Measurements from ENCODE around the gene BBS1.
"Not testable (repeated sequence)": the region's sequence is repeated elsewhere in the genome, so short reads cannot be mapped to it uniquely, and the experiment has no call there.

The BBS1 gene

GRCh38 chr11:66539170-66539869, 28.9 kb downstream of the BBS1 start:
- Histone ChIP-seq H3K9ac (no peak overlapping the region), H3K36me3 (ENCODE audit: control insufficient read depth, insufficient read depth, low read length) (no peaks in the 10 kb centered on the region), H3K4me1 (no peaks in the 10 kb centered on the region), H3K27ac (no peak overlapping the region), H3K9me3 (ENCODE audit: control insufficient read depth, low read length) (no peaks in the 10 kb centered on the region), H3K4me2 (ENCODE audit: low read length) (no peak overlapping the region), H2AFZ (no peak overlapping the region), H3K4me3 (ENCODE audit: low read depth, low read length) (no peak overlapping the region), H3K27me3 (ENCODE audit: control insufficient read depth, insufficient read depth, low read length) (no peaks in the 10 kb centered on the region), H3K79me2 (no peaks in the 10 kb centered on the region)
- no peak for TF ChIP-seq CTCF (IDR thresholded peaks at IDR 0.05)

- Histone ChIP-seq H3K9me3 (ENCODE audit: control insufficient read depth, low read length) (no peaks in the 10 kb centered on the region), H3K36me3 (ENCODE audit: control insufficient read depth, insufficient read depth, low read length) (no peaks in the 10 kb centered on the region)
- TF ChIP-seq CTCF (IDR thresholded peaks at IDR 0.05): no peak
These were observed 29.4 kb downstream of the BBS1 start for GRCh38 chr11:66539870-66540213.

GRCh38 chr11:66540598-66540997, 30.2 kb downstream of the BBS1 start:
- H3K9me3 ChIP-seq (ENCODE audit: control insufficient read depth, low read length); H3K9ac ChIP-seq; H3K27me3 ChIP-seq (ENCODE audit: control insufficient read depth, insufficient read depth, low read length); H3K27ac ChIP-seq; H3K36me3 ChIP-seq (ENCODE audit: control insufficient read depth, insufficient read depth, low read length); H3K4me1 ChIP-seq; H3K4me2 ChIP-seq (ENCODE audit: low read length); H3K79me2 ChIP-seq; H3K4me3 ChIP-seq (ENCODE audit: low read depth, low read length); H2AFZ ChIP-seq: not testable (repeated sequence)

More at GRCh38 chr11:66539870-66540213, 29.4 kb downstream of the BBS1 start:
- no peak overlapping the region for H3K4me3 ChIP-seq (ENCODE audit: low read depth, low read length)
- H2AFZ ChIP-seq: no peak overlapping the region
- no peaks in the 10 kb centered on the region for H3K4me1 ChIP-seq
- H3K79me2 ChIP-seq: no peaks in the 10 kb centered on the region
- H3K9ac ChIP-seq: no peak overlapping the region
- H3K27ac ChIP-seq: no peak overlapping the region
- H3K4me2 ChIP-seq (ENCODE audit: low read length): no peak overlapping the region
- H3K27me3 ChIP-seq (ENCODE audit: control insufficient read depth, insufficient read depth, low read length): no peaks in the 10 kb centered on the region

DNA sequence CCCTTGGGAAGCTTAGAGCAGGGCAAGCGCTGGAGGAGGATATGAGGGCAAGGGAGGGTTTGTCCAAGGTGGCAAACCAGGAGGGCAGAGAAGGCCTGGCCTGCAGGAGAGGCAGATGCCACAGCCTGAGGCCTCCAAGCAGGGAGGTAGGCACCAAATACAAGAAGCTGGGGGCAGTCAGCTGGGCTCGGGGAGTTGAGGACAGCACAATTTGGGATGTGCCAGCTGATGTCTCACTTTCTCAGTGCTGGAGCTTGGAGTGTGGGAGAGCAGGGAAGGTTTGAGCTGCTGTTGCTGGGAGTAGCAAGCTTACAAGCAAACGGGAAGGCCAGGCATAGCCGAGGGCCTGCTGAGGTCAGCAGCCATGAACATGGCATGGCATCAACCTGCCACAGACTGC, 31.5 kb downstream of the BBS1 start:
- TF ChIP-seq CTCF (IDR thresholded peaks at IDR 0.05): no peak
- Histone ChIP-seq H3K27me3 (ENCODE audit: control insufficient read depth, insufficient read depth, low read length) (no peaks in the 10 kb centered on the region), H3K4me2 (ENCODE audit: low read length) (no peak overlapping the region), H3K4me1 (peaks cover 3% of the 10 kb centered on the region), H2AFZ (no peak overlapping the region), H3K27ac (no peak overlapping the region), H3K4me3 (ENCODE audit: low read depth, low read length) (no peak overlapping the region), H3K9me3 (ENCODE audit: control insufficient read depth, low read length) (no peaks in the 10 kb centered on the region), H3K79me2 (no peaks in the 10 kb centered on the region), H3K36me3 (ENCODE audit: control insufficient read depth, insufficient read depth, low read length) (no peaks in the 10 kb centered on the region), H3K9ac (no peak overlapping the region)

DNA sequence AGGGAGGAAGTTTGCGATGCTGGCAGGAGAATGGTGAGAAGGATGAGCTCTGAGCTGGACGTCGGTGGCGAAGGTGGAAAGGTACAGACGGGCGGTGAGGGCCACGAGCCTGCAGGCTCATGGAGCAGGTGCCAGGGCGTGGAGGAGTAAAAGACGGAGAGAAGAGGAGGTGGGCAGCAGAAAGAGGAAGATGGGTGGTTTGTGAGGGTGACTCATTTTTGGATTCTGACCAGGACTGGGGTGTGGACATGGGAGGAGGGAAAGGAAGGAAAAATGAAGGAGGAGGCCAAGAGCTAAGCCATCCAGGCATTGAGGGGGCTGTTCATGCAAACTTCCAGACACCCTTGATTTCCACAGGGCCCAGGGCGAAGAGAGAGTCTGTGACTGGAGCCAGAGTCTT, 31.9 kb downstream of the BBS1 start:
- H3K9ac ChIP-seq: no peak overlapping the region
- no peak overlapping the region for H2AFZ ChIP-seq
- H3K4me3 ChIP-seq (ENCODE audit: low read depth, low read length): no peak overlapping the region
- no peak overlapping the region for H3K4me2 ChIP-seq (ENCODE audit: low read length)
- peaks cover 3% of the 10 kb centered on the region for H3K4me1 ChIP-seq
- no peaks in the 10 kb centered on the region for H3K79me2 ChIP-seq
- H3K27ac ChIP-seq: no peak overlapping the region
- H3K36me3 ChIP-seq (ENCODE audit: control insufficient read depth, insufficient read depth, low read length): no peaks in the 10 kb centered on the region
- no peaks in the 10 kb centered on the region for H3K27me3 ChIP-seq (ENCODE audit: control insufficient read depth, insufficient read depth, low read length)
- H3K9me3 ChIP-seq (ENCODE audit: control insufficient read depth, low read length): no peaks in the 10 kb centered on the region
- no peak for TF ChIP-seq CTCF (IDR thresholded peaks at IDR 0.05)
